ENCODE data around the gene MAP1A.

The MAP1A gene

DNA sequence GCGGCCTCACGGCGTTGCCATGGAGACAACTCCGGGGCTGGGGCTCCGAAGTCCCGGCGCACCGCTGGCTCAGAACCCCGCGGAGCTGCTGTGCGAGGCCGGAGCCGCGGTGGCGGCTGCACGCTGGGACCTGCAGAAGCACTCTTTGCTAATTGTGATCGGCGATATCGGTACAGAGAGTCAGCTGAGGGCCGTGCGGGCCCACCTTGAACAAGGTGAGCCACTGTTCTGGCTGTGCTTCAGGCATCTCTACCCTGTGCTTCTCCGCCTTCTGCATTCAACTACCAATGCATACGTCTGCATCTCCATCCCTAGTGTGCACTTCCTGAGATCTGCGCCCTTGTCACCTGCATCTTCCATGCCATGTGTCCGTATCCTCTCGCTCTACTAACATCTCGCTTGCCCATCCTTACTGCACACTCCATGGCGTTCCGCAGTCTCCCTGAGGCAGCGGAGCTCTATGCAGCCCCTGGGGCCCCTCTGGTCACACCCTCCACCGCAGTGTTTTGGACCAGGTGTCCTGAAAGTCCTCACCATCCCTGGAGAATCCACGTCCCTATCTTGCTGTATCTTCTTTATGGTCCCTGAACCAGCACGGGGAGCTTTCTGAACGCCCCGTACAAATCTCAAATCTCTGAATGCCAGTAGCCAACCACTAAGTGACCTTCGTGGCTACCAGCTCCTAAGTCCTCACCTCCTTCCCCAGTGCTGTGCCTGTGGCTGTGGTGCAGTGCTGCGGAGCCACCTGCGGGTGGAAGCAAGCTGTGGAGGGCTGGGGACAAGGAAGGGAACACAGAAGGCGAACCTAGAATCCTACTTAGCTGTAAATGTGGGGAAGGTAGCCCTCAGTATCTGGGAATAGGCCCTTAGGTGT is 6.2 kb upstream of the MAP1A start:
- peak; percentile 53 for DNase-seq (ENCODE audit: low spot score)

- DNase-seq (ENCODE audit: low spot score): no peak
Observed at GRCh38 chr15:43513550-43513949, 3.9 kb upstream of the MAP1A start.

GRCh38 chr15:43514241-43515057 is 3.0 kb upstream of the MAP1A start:
- peak; percentile 95 for DNase-seq (ENCODE audit: low spot score)

- no peak for DNase-seq (ENCODE audit: low spot score)
Observed at GRCh38 chr15:43515741-43516140, 1.7 kb upstream of the MAP1A start.

DNA sequence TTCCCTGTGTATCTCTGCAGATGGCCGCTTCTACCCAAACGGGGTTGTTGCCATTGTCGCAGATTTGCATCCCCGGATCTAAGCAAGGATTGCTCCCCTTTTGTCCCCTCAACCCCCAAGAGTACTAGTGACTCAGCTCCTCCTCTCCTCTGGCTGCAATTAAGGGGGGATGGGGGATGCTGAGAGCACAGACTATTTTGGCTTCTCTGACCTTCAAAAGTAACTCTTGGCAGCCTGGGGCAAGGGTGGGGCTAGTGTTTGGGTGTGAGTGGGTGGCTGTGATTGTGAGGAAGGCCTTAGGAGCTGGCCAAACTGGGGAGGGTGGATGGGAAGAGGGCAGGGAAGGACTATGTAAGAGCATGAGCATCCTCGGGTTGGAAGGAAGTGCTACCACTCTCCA is 1.2 kb upstream of the MAP1A start:
- DNase-seq (ENCODE audit: low spot score): no peak

DNA sequence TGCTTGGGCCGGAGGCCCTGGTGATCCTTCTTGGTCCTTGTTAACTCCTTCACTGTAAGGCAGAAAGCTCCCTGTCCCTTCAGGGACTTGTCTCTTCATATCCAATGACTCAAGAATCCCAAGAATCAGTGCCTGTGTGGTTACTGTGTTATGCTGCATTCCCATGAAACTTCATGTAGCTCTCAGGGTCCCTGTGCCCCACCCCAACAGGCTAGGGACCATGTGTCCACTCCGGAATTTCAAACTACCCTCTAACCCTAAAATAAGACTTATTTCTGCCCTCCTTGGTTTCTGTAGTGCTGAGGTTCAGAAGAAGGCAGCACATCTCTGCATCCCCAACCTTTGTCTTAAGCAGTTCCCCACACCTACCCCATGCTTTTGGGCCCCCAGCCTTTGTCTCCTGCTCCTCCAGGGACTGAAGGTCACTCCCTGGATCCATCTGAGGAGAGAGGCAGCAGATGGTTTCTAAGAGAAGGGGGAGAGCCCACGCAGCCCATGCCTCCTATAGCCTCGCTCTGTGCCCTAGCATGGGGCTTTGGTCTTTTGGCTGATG is 531 bp upstream of the MAP1A start:
- DNase-seq (ENCODE audit: low spot score): peak; percentile 41

GRCh38 chr15:43518197-43518761 is 871 bp downstream of the MAP1A start:
- peak; percentile 91 for DNase-seq (ENCODE audit: low spot score)

GRCh38 chr15:43519196-43519595 is 1.8 kb downstream of the MAP1A start:
- DNase-seq (ENCODE audit: low spot score): peak; percentile 86

DNA sequence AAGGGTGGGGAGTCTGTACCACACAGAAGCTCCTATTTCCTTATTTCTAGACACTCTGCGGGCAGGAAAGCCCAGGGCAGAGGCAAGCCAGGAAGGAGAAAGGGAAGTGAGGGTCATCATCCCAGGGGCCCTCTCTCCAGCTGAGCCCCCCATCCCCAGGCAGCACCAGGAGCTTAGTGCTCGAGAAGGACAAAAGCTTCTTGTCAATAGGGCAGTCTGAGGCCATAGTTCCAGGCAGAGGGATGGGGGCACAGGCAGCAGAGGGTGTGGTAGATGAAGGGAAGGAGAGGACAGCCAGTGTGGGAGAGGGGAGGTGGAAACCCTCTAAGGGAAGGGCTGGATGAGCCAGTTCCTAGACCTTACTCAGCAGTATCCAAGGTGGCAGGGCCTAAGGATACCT is 2.7 kb downstream of the MAP1A start:
- DNase-seq (ENCODE audit: low spot score): no peak

DNA sequence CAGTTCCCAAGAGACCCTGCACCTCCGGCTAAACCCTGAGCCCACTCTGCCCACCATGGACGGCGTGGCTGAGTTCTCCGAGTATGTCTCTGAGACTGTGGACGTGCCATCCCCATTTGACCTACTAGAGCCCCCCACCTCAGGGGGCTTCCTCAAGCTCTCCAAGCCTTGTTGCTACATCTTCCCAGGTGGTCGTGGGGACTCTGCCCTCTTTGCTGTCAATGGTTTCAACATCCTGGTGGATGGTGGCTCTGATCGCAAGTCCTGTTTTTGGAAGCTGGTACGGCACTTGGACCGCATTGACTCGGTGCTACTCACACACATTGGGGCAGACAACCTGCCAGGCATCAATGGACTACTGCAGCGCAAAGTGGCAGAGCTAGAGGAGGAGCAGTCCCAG is 4.0 kb downstream of the MAP1A start:
- no peak for DNase-seq (ENCODE audit: low spot score)

DNA sequence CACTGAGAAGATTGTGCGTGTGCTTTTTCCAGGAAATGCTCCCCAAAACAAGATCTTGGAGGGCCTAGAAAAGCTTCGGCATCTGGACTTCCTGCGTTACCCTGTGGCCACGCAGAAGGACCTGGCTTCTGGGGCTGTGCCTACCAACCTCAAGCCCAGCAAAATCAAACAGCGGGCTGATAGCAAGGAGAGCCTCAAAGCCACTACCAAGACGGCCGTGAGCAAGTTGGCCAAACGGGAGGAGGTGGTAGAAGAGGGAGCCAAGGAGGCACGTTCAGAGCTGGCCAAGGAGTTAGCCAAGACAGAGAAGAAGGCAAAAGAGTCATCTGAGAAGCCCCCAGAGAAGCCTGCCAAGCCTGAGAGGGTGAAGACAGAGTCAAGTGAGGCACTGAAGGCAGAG is 4.8 kb downstream of the MAP1A start:
- DNase-seq (ENCODE audit: low spot score): no peak

GRCh38 chr15:43523646-43524045 is 6.2 kb downstream of the MAP1A start:
- no peak for DNase-seq (ENCODE audit: low spot score)

GRCh38 chr15:43524254-43524845 is 6.9 kb downstream of the MAP1A start:
- DNase-seq (ENCODE audit: low spot score): no peak

DNA sequence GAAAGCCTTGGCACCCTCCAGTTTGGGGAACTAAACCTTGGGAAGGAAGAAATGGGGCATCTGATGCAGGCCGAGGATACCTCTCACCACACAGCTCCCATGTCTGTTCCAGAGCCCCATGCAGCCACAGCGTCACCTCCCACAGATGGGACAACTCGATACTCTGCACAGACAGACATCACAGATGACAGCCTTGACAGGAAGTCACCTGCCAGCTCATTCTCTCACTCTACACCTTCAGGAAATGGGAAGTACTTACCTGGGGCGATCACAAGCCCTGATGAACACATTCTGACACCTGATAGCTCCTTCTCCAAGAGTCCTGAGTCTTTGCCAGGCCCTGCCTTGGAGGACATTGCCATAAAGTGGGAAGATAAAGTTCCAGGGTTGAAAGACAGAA is 7.7 kb downstream of the MAP1A start:
- no peak for DNase-seq (ENCODE audit: low spot score)

DNA sequence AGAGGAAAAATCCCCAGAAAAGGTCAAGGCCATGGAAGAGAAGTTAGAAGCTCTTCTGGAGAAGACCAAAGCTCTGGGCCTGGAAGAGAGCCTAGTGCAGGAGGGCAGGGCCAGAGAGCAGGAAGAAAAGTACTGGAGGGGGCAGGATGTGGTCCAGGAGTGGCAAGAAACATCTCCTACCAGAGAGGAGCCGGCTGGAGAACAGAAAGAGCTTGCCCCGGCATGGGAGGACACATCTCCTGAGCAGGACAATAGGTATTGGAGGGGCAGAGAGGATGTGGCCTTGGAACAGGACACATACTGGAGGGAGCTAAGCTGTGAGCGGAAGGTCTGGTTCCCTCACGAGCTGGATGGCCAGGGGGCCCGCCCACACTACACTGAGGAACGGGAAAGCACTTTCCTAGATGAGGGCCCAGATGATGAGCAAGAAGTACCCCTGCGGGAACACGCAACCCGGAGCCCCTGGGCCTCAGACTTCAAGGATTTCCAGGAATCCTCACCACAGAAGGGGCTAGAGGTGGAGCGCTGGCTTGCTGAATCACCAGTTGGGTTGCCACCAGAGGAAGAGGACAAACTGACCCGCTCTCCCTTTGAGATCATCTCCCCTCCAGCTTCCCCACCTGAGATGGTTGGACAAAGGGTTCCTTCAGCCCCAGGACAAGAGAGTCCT is 9.0 kb downstream of the MAP1A start:
- no peak for DNase-seq (ENCODE audit: low spot score)

- no peak for DNase-seq (ENCODE audit: low spot score)
Observed at GRCh38 chr15:43527016-43527801, 9.8 kb downstream of the MAP1A start.

DNA sequence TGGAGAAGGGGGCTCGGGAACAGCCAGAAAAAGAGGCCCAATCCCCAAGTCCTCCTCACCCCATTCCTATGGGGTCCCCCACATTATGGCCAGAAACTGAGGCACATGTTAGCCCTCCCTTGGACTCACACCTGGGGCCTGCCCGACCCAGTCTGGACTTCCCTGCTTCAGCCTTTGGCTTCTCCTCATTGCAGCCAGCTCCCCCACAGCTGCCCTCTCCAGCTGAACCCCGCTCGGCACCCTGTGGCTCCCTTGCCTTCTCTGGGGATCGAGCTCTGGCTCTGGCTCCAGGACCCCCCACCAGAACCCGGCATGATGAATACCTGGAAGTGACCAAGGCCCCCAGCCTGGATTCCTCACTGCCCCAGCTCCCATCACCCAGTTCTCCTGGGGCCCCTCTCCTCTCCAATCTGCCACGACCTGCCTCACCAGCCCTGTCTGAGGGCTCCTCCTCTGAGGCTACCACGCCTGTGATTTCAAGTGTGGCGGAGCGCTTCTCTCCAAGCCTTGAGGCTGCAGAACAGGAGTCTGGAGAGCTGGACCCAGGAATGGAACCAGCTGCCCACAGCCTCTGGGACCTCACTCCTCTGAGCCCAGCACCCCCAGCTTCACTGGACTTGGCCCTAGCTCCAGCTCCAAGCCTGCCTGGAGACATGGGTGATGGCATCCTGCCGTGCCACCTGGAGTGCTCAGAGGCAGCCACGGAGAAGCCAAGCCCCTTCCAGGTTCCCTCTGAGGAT is 10.6 kb downstream of the MAP1A start:
- no peak for DNase-seq (ENCODE audit: low spot score)

GRCh38 chr15:43528542-43529007 is 11.2 kb downstream of the MAP1A start:
- DNase-seq (ENCODE audit: low spot score): no peak

DNA sequence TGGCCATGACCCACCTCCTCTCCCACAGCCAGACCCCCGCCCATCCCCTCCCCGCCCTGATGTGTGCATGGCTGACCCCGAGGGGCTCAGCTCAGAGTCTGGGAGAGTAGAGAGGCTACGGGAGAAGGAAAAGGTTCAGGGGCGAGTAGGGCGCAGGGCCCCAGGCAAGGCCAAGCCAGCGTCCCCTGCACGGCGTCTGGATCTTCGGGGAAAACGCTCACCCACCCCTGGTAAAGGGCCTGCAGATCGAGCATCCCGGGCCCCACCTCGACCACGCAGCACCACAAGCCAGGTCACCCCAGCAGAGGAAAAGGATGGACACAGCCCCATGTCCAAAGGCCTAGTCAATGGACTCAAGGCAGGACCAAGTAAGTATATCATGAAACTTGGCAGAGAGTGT is 11.7 kb downstream of the MAP1A start:
- DNase-seq (ENCODE audit: low spot score): no peak

Data from globus pallidus (tissue), 1 donor.